OCI-LY7 (cell line): ENCODE results near the gene PHACTR1. TPM values are rescaled to one million over a fixed set of nuclear protein-coding genes. Genes with fewer than 3 reads are reported as not detected.

Experiments
- BruUV-seq: library from RNA; stranded (reverse); fragments of 400-500 nt; replicated peaks from 2 replicates; lab custom pipeline; 2021; lab: Mats Ljungman, UMichigan
- CTCF ChIA-PET: fragments of 300-600 bp; sonication (Branson Sonifier 250); formaldehyde crosslinking; loops from one replicate; lab custom pipeline; 2022; ENCODE audit warnings: antibody characterized with exemption; ENCODE audit not compliant: unreplicated experiment; lab: Charles Lee
- POLR2A ChIA-PET: fragments of 300-600 bp; sonication (Branson Sonifier 250); formaldehyde crosslinking; loops from one replicate; lab custom pipeline; 2022; ENCODE audit warnings: antibody characterized with exemption; lab: Charles Lee
- DNase-seq: peaks from one replicate; pipeline ENCODE4 v3.0.0-alpha.2; 2015; ENCODE audit warnings: low spot score
- H2AFZ ChIP-seq: fragments of 200-600 bp; sonication (generic), shearing (Covaris generic); 2 replicates; pipeline ENCODE4 v1.6.1; 2014; ENCODE audit warnings: mild to moderate bottlenecking, antibody characterized with exemption, low read length, moderate library complexity
- H3K27ac ChIP-seq: fragments of 200-600 bp; sonication (generic); 2 replicates; pipeline ENCODE4 v1.5.1; 2014; ENCODE audit warnings: mixed run types, low read depth, mild to moderate bottlenecking, moderate library complexity, low read length, inconsistent platforms; ENCODE audit not compliant: poor library complexity, severe bottlenecking
- H3K36me3 ChIP-seq: fragments of 200-600 bp; sonication (generic); 2 replicates; pipeline ENCODE4 v1.6.1; 2014; ENCODE audit warnings: mild to moderate bottlenecking, antibody characterized with exemption, low read length, moderate library complexity, mixed read lengths; ENCODE audit not compliant: insufficient read depth
- H3K4me1 ChIP-seq: fragments of 200-600 bp; sonication (generic); 2 replicates; pipeline ENCODE4 v1.5.1; 2014; ENCODE audit warnings: mild to moderate bottlenecking, low read length; ENCODE audit not compliant: insufficient read depth, poor library complexity, severe bottlenecking
- H3K4me2 ChIP-seq: fragments of 200-600 bp; sonication (generic); 2 replicates; pipeline ENCODE4 v1.6.1; 2014; ENCODE audit warnings: mild to moderate bottlenecking, low read length
- H3K4me3 ChIP-seq: fragments of 200-600 bp; sonication (generic); 2 replicates; pipeline ENCODE4 v1.5.1; 2014; ENCODE audit warnings: mild to moderate bottlenecking, low read depth, low read length; ENCODE audit not compliant: poor library complexity, severe bottlenecking
- H3K79me2 ChIP-seq: fragments of 200-600 bp; sonication (generic); 2 replicates; pipeline ENCODE4 v1.6.1; 2016; ENCODE audit warnings: low read depth, mild to moderate bottlenecking, low read length, moderate library complexity, mixed read lengths; ENCODE audit not compliant: insufficient read depth
- H3K9me2 ChIP-seq: fragments of 200-600 bp; sonication (generic); 2 replicates; pipeline ENCODE4 v1.6.1; 2016; ENCODE audit warnings: mild to moderate bottlenecking, low read length, mixed read lengths; ENCODE audit not compliant: insufficient read depth
- H3K9me3 ChIP-seq: fragments of 200-600 bp; sonication (generic); 2 replicates; pipeline ENCODE4 v1.6.1; 2014; ENCODE audit warnings: mild to moderate bottlenecking, mixed run types, low read length, mixed read lengths
- H4K20me1 ChIP-seq: fragments of 200-600 bp; sonication (generic); 2 replicates; pipeline ENCODE4 v1.6.1; 2014; ENCODE audit warnings: mild to moderate bottlenecking, antibody characterized with exemption, low read length, moderate library complexity, mixed read lengths; ENCODE audit not compliant: insufficient read depth
- CTCF ChIP-seq: fragments of 200-600 bp; sonication (generic); conservative IDR thresholded peaks from 2 replicates; pipeline ENCODE4 v1.5.1; 2014; ENCODE audit warnings: mild to moderate bottlenecking, antibody characterized with exemption, low read length, moderate library complexity, mixed read lengths
- EZH2phosphoT487 ChIP-seq: fragments of 200-600 bp; sonication (generic); IDR thresholded peaks from 2 replicates; pipeline ENCODE4 v1.6.1; 2018; ENCODE audit warnings: low read depth, borderline replicate concordance, mild to moderate bottlenecking, mixed run types, antibody characterized with exemption, low read length, moderate library complexity, mixed read lengths
- intact Hi-C: fragments of 100-400 bp; cut with micrococcal nuclease; formaldehyde crosslinking; loops from one replicate; pipeline ENCODE4 v1.10.0; 2022; ENCODE audit not compliant: unreplicated experiment
- total RNA-seq, 2 experiments: library from RNA; depleted of rRNA in 1 of 2; stranded (reverse); fragments of >200 nt in 1 of 2; shearing (Covaris generic) in 1 of 2; gene quantifications; 2 replicates each; pipeline ENCODE4 v1.2.3, GENCODE V29; 2014 to 2022

The PHACTR1 gene
- total RNA-seq, 2 experiments from 2014 or later: 25.1 to 46.6 TPM

- Histone ChIP-seq H3K27ac (no peak overlapping the region), H3K79me2 (no peaks in the 10 kb centered on the region), H3K36me3 (no peaks in the 10 kb centered on the region), H3K9me3 (no peaks in the 10 kb centered on the region), H2AFZ (no peak overlapping the region), H4K20me1 (no peaks in the 10 kb centered on the region), H3K9me2 (no peaks in the 10 kb centered on the region), H3K4me1 (no peaks in the 10 kb centered on the region), H3K4me2 (no peak overlapping the region), H3K4me3 (no peak overlapping the region)
- no peak for DNase-seq
- CTCF ChIA-PET: no interaction called here
- no TSS peak for BruUV-seq
- no peak for TF ChIP-seq CTCF
- TF ChIP-seq EZH2phosphoT487: no peak
- POLR2A ChIA-PET: interaction anchor here (0.7 kb wide), 1 partner anchor 93 kb away, joined by 3 read pairs; no protein-coding TSS in a partner anchor
- intact Hi-C loops: no loop called here
These were observed 234.8 kb downstream of the PHACTR1 start for GRCh38 chr6:12951415-12951814.

GRCh38 chr6:12952318-12952717 lies 235.8 kb downstream of the PHACTR1 start:
- no peaks in the 10 kb centered on the region for H4K20me1 ChIP-seq
- no peaks in the 10 kb centered on the region for H3K9me2 ChIP-seq
- intact Hi-C loops: no loop called here
- ChIA-PET CTCF (no interaction called here), POLR2A (interaction anchor here (0.5 kb wide), 1 partner anchor 20 kb away, joined by 3 read pairs; no protein-coding TSS in a partner anchor)
- BruUV-seq: no TSS peak
- no peaks in the 10 kb centered on the region for H3K36me3 ChIP-seq
- no peak overlapping the region for H2AFZ ChIP-seq
- H3K4me2 ChIP-seq: no peak overlapping the region
- H3K4me3 ChIP-seq: no peak overlapping the region
- no peak overlapping the region for H3K27ac ChIP-seq
- H3K4me1 ChIP-seq: no peaks in the 10 kb centered on the region
- DNase-seq: no peak
- H3K9me3 ChIP-seq: no peaks in the 10 kb centered on the region
- H3K79me2 ChIP-seq: no peaks in the 10 kb centered on the region
- TF ChIP-seq CTCF: no peak
- no peak for TF ChIP-seq EZH2phosphoT487

GRCh38 chr6:12955956-12956355 lies 239.4 kb downstream of the PHACTR1 start:
- intact Hi-C loops: no loop called here
- CTCF ChIA-PET: no interaction called here
- Histone ChIP-seq H3K4me1 (no peaks in the 10 kb centered on the region), H3K4me2 (no peak overlapping the region), H3K4me3 (no peak overlapping the region), H4K20me1 (no peaks in the 10 kb centered on the region), H2AFZ (no peak overlapping the region), H3K9me2 (no peaks in the 10 kb centered on the region), H3K36me3 (no peaks in the 10 kb centered on the region), H3K79me2 (no peaks in the 10 kb centered on the region), H3K9me3 (no peaks in the 10 kb centered on the region), H3K27ac (no peak overlapping the region)
- no peak for TF ChIP-seq EZH2phosphoT487
- no peak for TF ChIP-seq CTCF
- no TSS peak for BruUV-seq
- POLR2A ChIA-PET: interaction anchor here (0.6 kb wide), 1 partner anchor 183 kb away, joined by 3 read pairs; no protein-coding TSS in a partner anchor
- no peak for DNase-seq
